Astrocyte (in vitro differentiated cells and primary cell): Measurements from ENCODE around the gene TRPV5.

Source experiments
- CTCF ChIP-seq: IDR thresholded peaks from 2 replicates; pipeline ENCODE4 v1.5.1; 2011; ENCODE audit warnings: low read depth, mild to moderate bottlenecking, inconsistent platforms, low read length, moderate library complexity; ENCODE audit not compliant: insufficient read depth
- EZH2 ChIP-seq: IDR thresholded peaks from 2 replicates; pipeline ENCODE4 v1.6.1; 2012; ENCODE audit warnings: mild to moderate bottlenecking, low read length, inconsistent platforms; ENCODE audit not compliant: insufficient read depth

GRCh38 chr7:142862786-142863400 is 70.7 kb downstream of the TRPV5 start:
- TF ChIP-seq CTCF (no peak), EZH2 (no peak)
